WTC11 (cell line): ENCODE data around the gene PCED1A. TPM values are rescaled to one million over a fixed set of nuclear protein-coding genes. Genes with fewer than 3 reads are reported as not detected.

ENCODE experiments used
- ATAC-seq: fragments of 200-7000 bp; cut with Tn5 transposase; 2 replicates; pipeline ENCODE4 v1.10.0; 2021; ENCODE audit warnings: mild to moderate bottlenecking, moderate library complexity
- CTCF ChIA-PET: fragments of 300-600 bp; sonication (Branson Sonifier 250); formaldehyde crosslinking; loops from one replicate; lab custom pipeline; 2021; ENCODE audit warnings: antibody characterized with exemption; lab: Charles Lee
- POLR2A ChIA-PET: fragments of 350-600 bp; sonication (Branson Sonifier 250); formaldehyde crosslinking; loops from one replicate; lab custom pipeline; 2021; ENCODE audit warnings: antibody characterized with exemption; lab: Charles Lee
- DNase-seq: peaks from one replicate; pipeline ENCODE4 v3.0.0; 2021; ENCODE audit warnings: low spot score
- H3K27ac Mint-ChIP-seq: 2 replicates; pipeline ENCODE4 v1.8.0; 2021; ENCODE audit warnings: mixed read lengths
- H3K27me3 Mint-ChIP-seq: 2 replicates; pipeline ENCODE4 v1.8.0; 2021; ENCODE audit warnings: low read depth, mild to moderate bottlenecking, moderate library complexity, mixed read lengths
- H3K36me3 Mint-ChIP-seq: 2 replicates; pipeline ENCODE4 v1.8.0; 2021; ENCODE audit warnings: mixed read lengths
- H3K4me1 Mint-ChIP-seq: 2 replicates; pipeline ENCODE4 v1.8.0; 2022; ENCODE audit warnings: mixed read lengths
- H3K4me3 Mint-ChIP-seq: 2 replicates; pipeline ENCODE4 v1.8.0; 2021; ENCODE audit warnings: mild to moderate bottlenecking, moderate library complexity, mixed read lengths
- H3K9me3 Mint-ChIP-seq: 2 replicates; pipeline ENCODE4 v1.8.0; 2021; ENCODE audit warnings: mixed read lengths
- ARID4B ChIP-seq: sonication (generic); formaldehyde crosslinking; IDR thresholded peaks from 2 replicates; pipeline ENCODE4 v1.8.0; 2023; ENCODE audit warnings: missing genetic modification reagents, mild to moderate bottlenecking, borderline replicate concordance
- ATF2 ChIP-seq: sonication (generic); formaldehyde crosslinking; IDR thresholded peaks from 2 replicates; pipeline ENCODE4 v1.8.1; 2022; ENCODE audit warnings: low read depth, missing genetic modification reagents, borderline replicate concordance
- HMGA2 ChIP-seq: fragments of 250-450 bp; sonication (Bioruptor Pico); IDR thresholded peaks from 2 replicates; pipeline ENCODE4 v1.4.0; 2021; ENCODE audit warnings: mild to moderate bottlenecking, moderate library complexity
- IRF2 ChIP-seq: sonication (generic); formaldehyde crosslinking; IDR thresholded peaks from 2 replicates; pipeline ENCODE4 v1.8.0; 2022; ENCODE audit warnings: low read depth, missing genetic modification reagents, borderline replicate concordance
- JAZF1 ChIP-seq: fragments of 250-450 bp; sonication (Bioruptor Pico); IDR thresholded peaks from 2 replicates; pipeline ENCODE4 v1.9.0; 2021; ENCODE audit warnings: moderate library complexity, mild to moderate bottlenecking, inconsistent platforms
- MAX ChIP-seq: sonication (generic); formaldehyde crosslinking; IDR thresholded peaks from 2 replicates; pipeline ENCODE4 v1.8.0; 2022; ENCODE audit warnings: mild to moderate bottlenecking, missing genetic modification reagents
- MXD4 ChIP-seq: fragments of 250-450 bp; sonication (Bioruptor Pico); IDR thresholded peaks from 2 replicates; pipeline ENCODE4 v1.8.0; 2021; ENCODE audit warnings: mild to moderate bottlenecking, moderate library complexity, borderline replicate concordance
- NR1H2 ChIP-seq: sonication (generic); formaldehyde crosslinking; IDR thresholded peaks from 2 replicates; pipeline ENCODE4 v1.9.0; 2021; ENCODE audit warnings: mild to moderate bottlenecking, moderate library complexity, missing genetic modification reagents
- OVOL2 ChIP-seq: fragments of 250-450 bp; sonication (Bioruptor Pico); IDR thresholded peaks from 2 replicates; pipeline ENCODE4 v1.9.0; 2021; ENCODE audit warnings: mild to moderate bottlenecking, borderline replicate concordance
- PRRX2 ChIP-seq: fragments of 250-450 bp; sonication (Bioruptor Pico); IDR thresholded peaks from 2 replicates; pipeline ENCODE4 v1.8.0; 2021; ENCODE audit warnings: mild to moderate bottlenecking
- TCF7 ChIP-seq: sonication (generic); formaldehyde crosslinking; IDR thresholded peaks from 2 replicates; pipeline ENCODE4 v1.8.0; 2022; ENCODE audit warnings: mild to moderate bottlenecking, low read depth, missing genetic modification reagents, moderate library complexity
- USF2 ChIP-seq: sonication (generic); formaldehyde crosslinking; IDR thresholded peaks from 2 replicates; pipeline ENCODE4 v1.8.1; 2023; ENCODE audit warnings: mild to moderate bottlenecking, missing genetic modification reagents, moderate library complexity
- ZNF263 ChIP-seq: sonication (generic); formaldehyde crosslinking; IDR thresholded peaks from 2 replicates; pipeline ENCODE4 v1.8.1; 2022; ENCODE audit warnings: low read depth, mild to moderate bottlenecking, moderate library complexity, missing genetic modification reagents
- ZNF416 ChIP-seq: fragments of 250-450 bp; sonication (Bioruptor Pico); IDR thresholded peaks from 2 replicates; pipeline ENCODE4 v1.9.0; 2021; ENCODE audit warnings: mild to moderate bottlenecking, inconsistent platforms
- ZNF423 ChIP-seq: fragments of 250-450 bp; sonication (Bioruptor Pico); IDR thresholded peaks from 2 replicates; pipeline ENCODE4 v2.1.2; 2022; ENCODE audit warnings: mild to moderate bottlenecking, moderate library complexity
- ZNF512 ChIP-seq: sonication (generic); formaldehyde crosslinking; IDR thresholded peaks from 2 replicates; pipeline ENCODE4 v1.8.1; 2022; ENCODE audit warnings: missing genetic modification reagents, borderline replicate concordance
- total RNA-seq: library from RNA; stranded (reverse); gene quantifications from 3 replicates; pipeline ENCODE4 v1.2.3, GENCODE V29; 2021

Gene PCED1A
- total RNA-seq, 1 experiment from 2014 or later = 19.7 TPM

- ATAC-seq = no peak
- ChIA-PET CTCF (no interaction called here), POLR2A (interaction anchor here (0.6 kb wide), 1 partner anchor 41 kb away, joined by 5 read pairs; no protein-coding TSS in a partner anchor)
These were observed 11.1 kb downstream of the PCED1A start for GRCh38 chr20:2829376-2829775.

GRCh38 chr20:2826655-2827054, 13.8 kb downstream of the PCED1A start:
- Mint-ChIP-seq H3K9me3 (no peaks in the 10 kb centered on the region), H3K4me1 (peaks cover 2% of the 10 kb centered on the region), H3K4me3 (no peak overlapping the region), H3K27ac (no peak overlapping the region), H3K27me3 (peaks cover 50% of the 10 kb centered on the region), H3K36me3 (no peaks in the 10 kb centered on the region)
- ATAC-seq (no peak), DNase-seq (no peak)
- POLR2A ChIA-PET = no interaction called here
- CTCF ChIA-PET = interaction anchor here (0.6 kb wide), 1 partner anchor 289 kb away, joined by 4 read pairs; no protein-coding TSS in a partner anchor
- TF ChIP-seq ZNF512 (no peak), PRRX2 (CRISPR knock-in tag) (no peak), ZNF416 (CRISPR knock-in tag) (no peak), IRF2 (no peak)

More at GRCh38 chr20:2829376-2829775, 11.1 kb downstream of the PCED1A start:
- Mint-ChIP-seq H3K4me3 (no peak overlapping the region), H3K4me1 (no peaks in the 10 kb centered on the region), H3K36me3 (no peaks in the 10 kb centered on the region), H3K27me3 (peaks cover 43% of the 10 kb centered on the region), H3K9me3 (no peaks in the 10 kb centered on the region), H3K27ac (no peak overlapping the region)
- no peak for TF ChIP-seq ZNF423 (CRISPR knock-in tag)
- no peak for TF ChIP-seq MXD4
- no peak for TF ChIP-seq MAX
- TF ChIP-seq ZNF263 (CRISPR knock-in tag) = no peak
- TF ChIP-seq NR1H2 (CRISPR knock-in tag) = no peak
- TF ChIP-seq IRF2 = no peak
- no peak for TF ChIP-seq TCF7 (CRISPR knock-in tag)
- TF ChIP-seq HMGA2 = no peak
- no peak for TF ChIP-seq USF2 (CRISPR knock-in tag)
- TF ChIP-seq JAZF1 (CRISPR knock-in tag) = no peak
- no peak for TF ChIP-seq ARID4B (CRISPR knock-in tag)
- TF ChIP-seq ATF2 (CRISPR knock-in tag) = no peak
- no peak for TF ChIP-seq OVOL2 (CRISPR knock-in tag)
- DNase-seq = no peak
